Heart right ventricle (tissue), 16 donors: ENCODE results near the gene ZFPM1. TPM values are rescaled to one million over a fixed set of nuclear protein-coding genes. Genes with fewer than 3 reads are reported as not detected.

ENCODE experiments used
- ATAC-seq, 8 donors: fragments of 200-7000 bp; cut with Tn5 transposase; one replicate each; pipeline ENCODE4 v1.9.1; 2020; ENCODE audit warnings: mild to moderate bottlenecking in 8 of 8, moderate library complexity in 8 of 8, moderate number of reproducible peaks in 1 of 8
- DNase-seq, 2 donors: peaks; one replicate each; pipeline ENCODE4 v3.0.0-alpha.2; 2020
- H3K27ac ChIP-seq, 10 donors: fragments of 200-600 bp; sonication (generic) in 2 of 10; one replicate each; pipeline versions ENCODE4 v1.5.0 to v1.8.0; 2020 to 2022; ENCODE audit warnings: mild to moderate bottlenecking in 3 of 10
- H3K27me3 ChIP-seq, 7 donors: fragments of 200-600 bp; one replicate each; pipeline ENCODE4 v1.8.0; 2021 to 2022; ENCODE audit warnings: mild to moderate bottlenecking in 2 of 7
- H3K36me3 ChIP-seq, 9 donors: fragments of 200-600 bp; sonication (generic) in 1 of 9; one replicate each; pipeline versions ENCODE4 v1.5.0 to v1.8.0; 2020 to 2022; ENCODE audit warnings: mild to moderate bottlenecking in 2 of 9
- H3K4me1 ChIP-seq, 9 donors: fragments of 200-600 bp; sonication (generic) in 1 of 9; one replicate each; pipeline versions ENCODE4 v1.5.0 to v1.8.0; 2020 to 2022; ENCODE audit warnings: mild to moderate bottlenecking in 4 of 9
- H3K4me3 ChIP-seq, 10 donors: fragments of 200-600 bp; sonication (generic) in 2 of 10; one replicate each; pipeline versions ENCODE4 v1.5.0 to v1.8.0; 2020 to 2022; ENCODE audit warnings: mild to moderate bottlenecking in 7 of 10, moderate library complexity in 2 of 10
- H3K9me3 ChIP-seq, 11 donors: fragments of 200-600 bp in 10 of 11; sonication (generic) in 2 of 11; one replicate each; pipeline versions ENCODE4 v1.5.0 to v1.8.0; 2013 to 2022; ENCODE audit warnings: mild to moderate bottlenecking in 2 of 11, control low read depth in 1 of 11, moderate library complexity in 1 of 11
- CTCF ChIP-seq, 9 donors: fragments of 200-600 bp; sonication (generic) in 2 of 9; IDR thresholded peaks; one replicate each; pipeline versions ENCODE4 v1.5.0 to v1.8.0; 2021 to 2022; ENCODE audit warnings: antibody characterized with exemption in 9 of 9, mild to moderate bottlenecking in 5 of 9, moderate library complexity in 1 of 9
- WGBS, 2 donors: extraction: QIAGEN DNeasy Blood & Tissue Kit; methylation state at CpG; one replicate each; pipeline ENCODE4 v1.1.7; 2013; ENCODE audit warnings: inconsistent platforms in 1 of 2; 5-methylcytosine and 5-hydroxymethylcytosine counted together
- intact Hi-C, 10 donors: fragments of 100-400 bp; cut with DNase I; formaldehyde crosslinking; loops; one replicate each; pipeline versions ENCODE4 v1.11.1 to v1.14.2; 2022
- polyA plus RNA-seq, 2 donors: library from polyadenylated mRNA; stranded (reverse); fragments of 200-250 nt; gene quantifications; one replicate each; pipeline ENCODE4 v1.2.3, GENCODE V29; 2013
- total RNA-seq, 10 donors: library from RNA; stranded (reverse); fragmentation: NEBNext Ultra II Directional in 3 of 10; extraction: Animal tissue kit (Norgen Biotek cat#: 25700) in 3 of 10; gene quantifications; one replicate each; pipeline versions ENCODE4 v1.2.1 to v1.2.4, GENCODE V29; 2021 to 2023
- donor health status: Arrhythmogenic right ventricular cardiomyopathy.
- donor health status: ischemic (EF 13 %, LVEDD 7.1; RV severe dilation, severe dysfunction).
- donor health status: healthy with polysubstance abuse.
- donor health status: DM: no; HTN: yes; CAD: no.
- donor health status: DM: no; HTN: no; CAD: no.
- donor health status: ischemic (EF 25% LVEDD 6.9; RV normal size, moderate dysfunction).
- donor health status: ischemic (EF 25% LVEDD 5.7; RV mildly dilated, moderate dysfunction).
- donor health status: healthy.
- donor health status: DM: yes; HTN: yes; CAD: no.
- donor health status: Ischemic cardiomyopathy.
- donor health status: ischemic (EF 35%, LVEDD 5.7; RV mildly dilated, moderate dysfunction).
- donor health status: nonischemic (EF 11% LVEDD 7.7; RV severe dilation, severe dysfunction).
- donor health status: DM: yes; HTN: yes; CAD: no.
- donor health status: PGD.
- donor health status: ischemic (EF 29% LVEDD 5.4; RV normal size, mild dysfunction).
- donor health status: nonischemic (EF 23%, LVEDD 6.1; RV moderate dilation, normal function).

Gene ZFPM1
- total and polyA plus RNA-seq, 12 donors, result 2.0 to 10.4 (median 4.4) TPM

GRCh38 chr16:88529596-88529995 lies 76.5 kb downstream of the ZFPM1 start:
- H3K9me3 ChIP-seq, result no peaks in the 10 kb centered on the region
- WGBS, 2 donors, result 91 to 94% methylated on average over 9 of the region's 9 CpGs
- H3K4me1 ChIP-seq, result peaks cover 0 to 42% (median 24%) of the 10 kb centered on the region in 9 donors
- no peak for DNase-seq
- no peak for ATAC-seq
- H3K36me3 ChIP-seq, result no peaks in the 10 kb centered on the region
- no peak for TF ChIP-seq CTCF (IDR thresholded peaks at IDR 0.05)
- no peaks in the 10 kb centered on the region for H3K27me3 ChIP-seq
- no peak overlapping the region for H3K4me3 ChIP-seq
- no peak overlapping the region for H3K27ac ChIP-seq
- intact Hi-C loops, result no loop called here

- Histone ChIP-seq H3K27ac (no peak overlapping the region), H3K27me3 (no peaks in the 10 kb centered on the region), H3K36me3 (no peaks in the 10 kb centered on the region), H3K9me3 (no peaks in the 10 kb centered on the region), H3K4me1 (peaks cover 5 to 42% (median 24%) of the 10 kb centered on the region in 9 donors), H3K4me3 (no peak overlapping the region)
- intact Hi-C loops, result loop anchor here in 1 of 10 donors (5.0 kb wide), 1 partner anchor 37 kb away; no protein-coding TSS in a partner anchor
- DNase-seq, result no peak
- TF ChIP-seq CTCF (IDR thresholded peaks at IDR 0.05), result no peak
- no peak for ATAC-seq
- 89 to 91% methylated on average over 26 to 27 of the region's 27 CpGs for WGBS, 2 donors
These were observed 77.2 kb downstream of the ZFPM1 start for GRCh38 chr16:88530051-88530857.

- H3K4me3 ChIP-seq, result no peak overlapping the region
- H3K27me3 ChIP-seq, result no peaks in the 10 kb centered on the region
- ATAC-seq (no peak), DNase-seq (no peak)
- H3K4me1 ChIP-seq, result peaks cover 5 to 40% (median 23%) of the 10 kb centered on the region in 9 donors
- H3K9me3 ChIP-seq, result no peaks in the 10 kb centered on the region
- no peak overlapping the region for H3K27ac ChIP-seq
- no peaks in the 10 kb centered on the region for H3K36me3 ChIP-seq
- TF ChIP-seq CTCF (IDR thresholded peaks at IDR 0.05), result no peak
- intact Hi-C loops, result loop anchor here in 1 of 10 donors (5.0 kb wide), 1 partner anchor 36 kb away; no protein-coding TSS in a partner anchor
- WGBS, 2 donors, result 75 to 78% methylated on average over 11 of the region's 11 CpGs
These were observed 77.8 kb downstream of the ZFPM1 start for GRCh38 chr16:88530858-88531203.

- ATAC-seq, result no peak
- DNase-seq, result peak in 1 of 2 donors; percentile 6
- no peak for TF ChIP-seq CTCF (IDR thresholded peaks at IDR 0.05)
- Histone ChIP-seq H3K27me3 (no peaks in the 10 kb centered on the region), H3K9me3 (no peaks in the 10 kb centered on the region), H3K4me3 (no peak overlapping the region), H3K4me1 (peaks cover 5 to 38% (median 23%) of the 10 kb centered on the region in 9 donors), H3K27ac (no peak overlapping the region), H3K36me3 (no peaks in the 10 kb centered on the region)
- intact Hi-C loops, result loop anchor here in 1 of 10 donors (5.0 kb wide), 1 partner anchor 36 kb away; no protein-coding TSS in a partner anchor
- WGBS, 2 donors, result 88% methylated on average over 12 of the region's 12 CpGs
These were observed 78.3 kb downstream of the ZFPM1 start for GRCh38 chr16:88531346-88531745.
